GM23338 (cell line): ENCODE measurements around the gene AOPEP. TPM values are rescaled to one million over a fixed set of nuclear protein-coding genes. Genes with fewer than 3 reads are reported as not detected.

ENCODE experiments used
- ATAC-seq: fragments of 200-7000 bp; cut with Tn5 transposase; 3 replicates; pipeline ENCODE4 v1.9.1; 2020
- DNase-seq: peaks from one replicate; pipeline ENCODE4 v3.0.0-alpha.2; 2015; ENCODE audit warnings: low spot score
- H2AFZ ChIP-seq: fragments of 200-600 bp; sonication (generic); 2 replicates; pipeline ENCODE4 v1.8.0; 2016; ENCODE audit warnings: antibody characterized with exemption, mild to moderate bottlenecking, moderate library complexity
- H3F3A ChIP-seq: fragments of 200-600 bp; sonication (generic); replicated peaks from 2 replicates; pipeline ENCODE4 v1.8.0; 2017; ENCODE audit warnings: antibody characterized with exemption, mixed run types, low read depth
- H3K27ac ChIP-seq: fragments of 200-600 bp; sonication (generic); 2 replicates; pipeline ENCODE4 v1.6.1; 2016; ENCODE audit warnings: low read depth
- H3K27me3 ChIP-seq: fragments of 200-600 bp; sonication (generic); 2 replicates; pipeline ENCODE4 v1.8.0; 2016; ENCODE audit warnings: mild to moderate bottlenecking, mixed run types, moderate library complexity; ENCODE audit not compliant: insufficient read depth
- H3K36me3 ChIP-seq: fragments of 200-600 bp; sonication (generic); 2 replicates; pipeline ENCODE4 v1.8.0; 2016; ENCODE audit warnings: mild to moderate bottlenecking; ENCODE audit not compliant: insufficient read depth
- H3K4me1 ChIP-seq: fragments of 200-600 bp; sonication (generic); 2 replicates; pipeline ENCODE4 v1.8.0; 2016; ENCODE audit warnings: mild to moderate bottlenecking, moderate library complexity; ENCODE audit not compliant: insufficient read depth
- H3K4me2 ChIP-seq: fragments of 200-600 bp; sonication (generic); 2 replicates; pipeline ENCODE4 v1.7.1; 2017; ENCODE audit warnings: mixed run types
- H3K4me3 ChIP-seq: fragments of 200-600 bp; sonication (generic); 2 replicates; pipeline ENCODE4 v1.6.1; 2016; ENCODE audit warnings: mixed run types
- H3K79me2 ChIP-seq: fragments of 200-600 bp; sonication (generic); replicated peaks from 2 replicates; pipeline ENCODE4 v1.8.0; 2017; ENCODE audit warnings: mild to moderate bottlenecking; ENCODE audit not compliant: insufficient read depth
- H3K9me2 ChIP-seq: fragments of 200-600 bp; sonication (generic); 2 replicates; pipeline ENCODE4 v1.8.0; 2017; ENCODE audit not compliant: insufficient read depth
- H4K20me1 ChIP-seq: fragments of 200-600 bp; sonication (generic); replicated peaks from 2 replicates; pipeline ENCODE4 v1.8.0; 2017; ENCODE audit warnings: mild to moderate bottlenecking; ENCODE audit not compliant: insufficient read depth
- H3K27ac Mint-ChIP-seq: 2 replicates; pipeline ENCODE4 v1.8.0; 2020; ENCODE audit warnings: inconsistent platforms, mild to moderate bottlenecking, moderate library complexity, mixed read lengths
- H3K27me3 Mint-ChIP-seq: 3 replicates; pipeline ENCODE4 v1.8.0; 2022; ENCODE audit warnings: low read depth, mild to moderate bottlenecking, moderate library complexity, mixed read lengths, inconsistent platforms; ENCODE audit not compliant: insufficient read depth, poor library complexity
- H3K36me3 Mint-ChIP-seq: 3 replicates; pipeline ENCODE4 v1.8.0; 2021; ENCODE audit warnings: low read depth, mild to moderate bottlenecking, inconsistent platforms, moderate library complexity, mixed read lengths
- H3K4me1 Mint-ChIP-seq: 3 replicates; pipeline ENCODE4 v1.8.0; 2020; ENCODE audit warnings: mild to moderate bottlenecking, inconsistent platforms, mixed read lengths
- H3K4me3 Mint-ChIP-seq: 3 replicates; pipeline ENCODE4 v1.8.0; 2021; ENCODE audit warnings: moderate library complexity, mild to moderate bottlenecking, inconsistent platforms, mixed read lengths
- H3K9me3 Mint-ChIP-seq: 3 replicates; pipeline ENCODE4 v1.8.0; 2020; ENCODE audit warnings: moderate library complexity, mild to moderate bottlenecking, inconsistent platforms, mixed read lengths
- CREB1 ChIP-seq: fragments of 250-450 bp; sonication (Bioruptor Pico); IDR thresholded peaks from 2 replicates; pipeline ENCODE4 v1.5.0; 2020; ENCODE audit warnings: low read depth, mild to moderate bottlenecking, moderate library complexity
- ETS1 ChIP-seq: IDR thresholded peaks from 2 replicates; pipeline ENCODE4 v1.6.1; 2016; ENCODE audit warnings: antibody characterized with exemption
- EZH2 ChIP-seq: fragments of 200-600 bp; sonication (generic); IDR thresholded peaks from one replicate; pipeline ENCODE4 v1.8.0; 2017; ENCODE audit warnings: antibody characterized with exemption, mild to moderate bottlenecking, low read depth; ENCODE audit not compliant: unreplicated experiment
- EZH2phosphoT487 ChIP-seq: fragments of 200-600 bp; sonication (generic); IDR thresholded peaks from one replicate; pipeline ENCODE4 v1.8.1; 2018; ENCODE audit warnings: antibody characterized with exemption; ENCODE audit not compliant: unreplicated experiment
- JUNB ChIP-seq: IDR thresholded peaks from one replicate; pipeline ENCODE4 v1.6.1; 2016; ENCODE audit warnings: antibody characterized with exemption; ENCODE audit not compliant: unreplicated experiment
- POLR2AphosphoS5 ChIP-seq: IDR thresholded peaks from 2 replicates; pipeline ENCODE4 v1.6.1; 2016; ENCODE audit warnings: antibody characterized with exemption, low read depth
- STAT1 ChIP-seq: IDR thresholded peaks from one replicate; pipeline ENCODE4 v1.6.1; 2016; ENCODE audit warnings: antibody characterized with exemption; ENCODE audit not compliant: unreplicated experiment
- ZNF114 ChIP-seq: fragments of 250-450 bp; sonication (Bioruptor Pico); IDR thresholded peaks from 2 replicates; pipeline ENCODE4 v1.5.0; 2020; ENCODE audit warnings: mild to moderate bottlenecking, moderate library complexity
- ZNF331 ChIP-seq: fragments of 250-450 bp; sonication (Bioruptor Pico); IDR thresholded peaks from 2 replicates; pipeline ENCODE4 v1.5.0; 2020; ENCODE audit warnings: low read depth, mild to moderate bottlenecking, moderate library complexity
- ZNF462 ChIP-seq: fragments of 250-450 bp; sonication (Bioruptor Pico); IDR thresholded peaks from 2 replicates; pipeline ENCODE4 v1.5.0; 2020; ENCODE audit warnings: mild to moderate bottlenecking, moderate library complexity
- polyA plus RNA-seq: library from polyadenylated mRNA; unstranded; fragments of >200 nt; fragmentation: Nextera tagmentation; extraction: Ambion mirVana; gene quantifications from 2 replicates; pipeline ENCODE4 v1.2.1, GENCODE V29; 2016
- total RNA-seq: library from RNA; depleted of rRNA; stranded (reverse); fragments of >200 nt; shearing (Covaris generic); gene quantifications from 2 replicates; pipeline ENCODE4 v1.2.3, GENCODE V29; 2014
- TF ChIP-seq, protein P1 (sequence below), 2 experiments: fragments of 200-600 bp in 1 of 2; sonication (generic) in 1 of 2; conservative IDR thresholded peaks; 2 replicates each; pipeline versions ENCODE4 v1.5.1 to v1.6.1; 2016 to 2017; ENCODE audit warnings: antibody characterized with exemption in 2 of 2, low read depth in 2 of 2, mild to moderate bottlenecking in 2 of 2, moderate library complexity in 1 of 2

Gene AOPEP
- total and polyA plus RNA-seq, 2 experiments from 2014 or later = 7.0 to 16.5 TPM

DNA sequence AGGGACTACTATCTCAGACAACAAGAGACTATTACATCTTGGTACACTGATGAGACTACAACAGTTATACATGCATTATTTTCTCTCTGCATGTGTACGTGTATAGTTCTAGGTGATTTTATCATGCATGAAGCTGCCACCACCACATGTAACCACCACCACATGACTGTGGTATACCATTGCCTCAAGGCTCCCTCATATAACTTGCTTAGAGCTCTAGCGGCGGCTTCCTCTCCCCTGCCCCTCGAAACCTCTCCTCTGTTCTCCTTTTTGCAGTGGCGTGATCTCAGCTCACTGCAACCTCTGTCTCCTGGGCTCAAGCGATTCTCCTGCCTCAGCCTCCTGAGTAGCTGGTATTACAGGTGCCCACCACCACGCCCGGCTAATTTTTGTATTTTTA, 162.3 kb downstream of the AOPEP start:
- Histone ChIP-seq H4K20me1 (no peaks in the 10 kb centered on the region), H3K4me2 (no peak overlapping the region), H2AFZ (no peak overlapping the region), H3K4me3 (no peak overlapping the region), H3K36me3 (no peaks in the 10 kb centered on the region), H3K79me2 (no peaks in the 10 kb centered on the region), H3K27me3 (no peaks in the 10 kb centered on the region), H3K9me2 (no peaks in the 10 kb centered on the region), H3K4me1 (no peaks in the 10 kb centered on the region), H3K27ac (no peak overlapping the region), H3F3A (no peaks in the 10 kb centered on the region)
- peaks cover 12% of the 10 kb centered on the region for H3K36me3 Mint-ChIP-seq
- DNase-seq = no peak
- peaks cover 12% of the 10 kb centered on the region; the same call in 2 of the 3 replicates for H3K9me3 Mint-ChIP-seq
- ATAC-seq = no peak
- no peak overlapping the region for H3K4me3 Mint-ChIP-seq
- TF ChIP-seq JUNB (no peak), ZNF114 (CRISPR knock-in tag) (no peak), CREB1 (CRISPR knock-in tag) (no peak), EZH2 (no peak)
- peaks cover 3% of the 10 kb centered on the region; the same call in 1 of the 3 replicates for H3K4me1 Mint-ChIP-seq
- H3K27me3 Mint-ChIP-seq = no peaks in the 10 kb centered on the region
- H3K27ac Mint-ChIP-seq = no peak overlapping the region

- no peaks in the 10 kb centered on the region for H3K79me2 ChIP-seq
- no peaks in the 10 kb centered on the region for H3F3A ChIP-seq
- Mint-ChIP-seq H3K4me3 (no peak overlapping the region), H3K36me3 (peaks cover 12% of the 10 kb centered on the region), H3K9me3 (peaks cover 12% of the 10 kb centered on the region; the same call in 2 of the 3 replicates), H3K27me3 (no peaks in the 10 kb centered on the region), H3K27ac (no peak overlapping the region), H3K4me1 (peaks cover 3% of the 10 kb centered on the region; the same call in 1 of the 3 replicates)
- no peaks in the 10 kb centered on the region for H3K27me3 ChIP-seq
- no peak for DNase-seq
- H3K4me3 ChIP-seq = no peak overlapping the region
- no peaks in the 10 kb centered on the region for H3K36me3 ChIP-seq
- H2AFZ ChIP-seq = no peak overlapping the region
- no peaks in the 10 kb centered on the region for H4K20me1 ChIP-seq
- H3K9me2 ChIP-seq = no peaks in the 10 kb centered on the region
- H3K27ac ChIP-seq = no peak overlapping the region
- ATAC-seq = no peak
- H3K4me1 ChIP-seq = no peaks in the 10 kb centered on the region
- no peak overlapping the region for H3K4me2 ChIP-seq
- TF ChIP-seq STAT1 = no peak
- no peak for TF ChIP-seq ZNF331 (CRISPR knock-in tag)
- no peak for TF ChIP-seq ETS1
- TF ChIP-seq CREB1 (CRISPR knock-in tag) = no peak
- TF ChIP-seq, protein P1, sequence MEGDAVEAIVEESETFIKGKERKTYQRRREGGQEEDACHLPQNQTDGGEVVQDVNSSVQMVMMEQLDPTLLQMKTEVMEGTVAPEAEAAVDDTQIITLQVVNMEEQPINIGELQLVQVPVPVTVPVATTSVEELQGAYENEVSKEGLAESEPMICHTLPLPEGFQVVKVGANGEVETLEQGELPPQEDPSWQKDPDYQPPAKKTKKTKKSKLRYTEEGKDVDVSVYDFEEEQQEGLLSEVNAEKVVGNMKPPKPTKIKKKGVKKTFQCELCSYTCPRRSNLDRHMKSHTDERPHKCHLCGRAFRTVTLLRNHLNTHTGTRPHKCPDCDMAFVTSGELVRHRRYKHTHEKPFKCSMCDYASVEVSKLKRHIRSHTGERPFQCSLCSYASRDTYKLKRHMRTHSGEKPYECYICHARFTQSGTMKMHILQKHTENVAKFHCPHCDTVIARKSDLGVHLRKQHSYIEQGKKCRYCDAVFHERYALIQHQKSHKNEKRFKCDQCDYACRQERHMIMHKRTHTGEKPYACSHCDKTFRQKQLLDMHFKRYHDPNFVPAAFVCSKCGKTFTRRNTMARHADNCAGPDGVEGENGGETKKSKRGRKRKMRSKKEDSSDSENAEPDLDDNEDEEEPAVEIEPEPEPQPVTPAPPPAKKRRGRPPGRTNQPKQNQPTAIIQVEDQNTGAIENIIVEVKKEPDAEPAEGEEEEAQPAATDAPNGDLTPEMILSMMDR (conservative IDR thresholded peaks at IDR 0.05; ENCODE audit: low read depth in 2 of 2) = no peak
- TF ChIP-seq ZNF462 (CRISPR knock-in tag) = no peak
- no peak for TF ChIP-seq POLR2AphosphoS5
- no peak for TF ChIP-seq EZH2phosphoT487
- TF ChIP-seq EZH2 = no peak
Measured at GRCh38 chr9:94889628-94890027, 163.1 kb downstream of the AOPEP start.
